Smooth muscle cell (in vitro differentiated cells): ENCODE data around the gene SLC39A12. TPM values are rescaled to one million over a fixed set of nuclear protein-coding genes. Genes with fewer than 3 reads are reported as not detected.

Experiments
- DNase-seq: peaks from one replicate; lab custom pipeline; 2025; ENCODE audit not compliant: unreplicated experiment; lab: John Stamatoyannopoulos, UW
- H2AFZ ChIP-seq: fragments of 200-600 bp; sonication (generic); 2 replicates; pipeline ENCODE4 v1.6.0; 2016; ENCODE audit warnings: antibody characterized with exemption, low read depth, mild to moderate bottlenecking
- H3F3A ChIP-seq: fragments of 200-600 bp; sonication (generic); 2 replicates; pipeline ENCODE4 v1.6.0; 2017; ENCODE audit warnings: antibody characterized with exemption, low read depth
- H3K27ac ChIP-seq: fragments of 200-600 bp; sonication (generic); 2 replicates; pipeline ENCODE4 v1.5.1; 2016; ENCODE audit warnings: low read depth, mild to moderate bottlenecking
- H3K27me3 ChIP-seq: fragments of 200-600 bp; sonication (generic); 2 replicates; pipeline ENCODE4 v1.6.1; 2016; ENCODE audit warnings: low read depth, mild to moderate bottlenecking
- H3K36me3 ChIP-seq: fragments of 200-600 bp; sonication (generic); 2 replicates; pipeline ENCODE4 v1.5.1; 2016; ENCODE audit warnings: low read depth
- H3K4me1 ChIP-seq: fragments of 200-600 bp; sonication (generic); 2 replicates; pipeline ENCODE4 v1.5.1; 2016; ENCODE audit warnings: low read depth
- H3K4me2 ChIP-seq: fragments of 200-600 bp; sonication (generic); 2 replicates; pipeline ENCODE4 v1.6.0; 2016; ENCODE audit warnings: mild to moderate bottlenecking
- H3K4me3 ChIP-seq: fragments of 200-600 bp; sonication (generic); 2 replicates; pipeline ENCODE4 v1.5.1; 2016; ENCODE audit warnings: mild to moderate bottlenecking
- H3K79me2 ChIP-seq: fragments of 200-600 bp; sonication (generic); 2 replicates; pipeline ENCODE4 v1.6.0; 2016; ENCODE audit warnings: low read depth, mild to moderate bottlenecking
- H3K9ac ChIP-seq: fragments of 200-600 bp; sonication (generic); 2 replicates; pipeline ENCODE4 v1.6.0; 2016; ENCODE audit warnings: low read depth
- H3K9me3 ChIP-seq: fragments of 200-600 bp; sonication (generic); replicated peaks from 2 replicates; pipeline ENCODE4 v1.5.1; 2016; ENCODE audit warnings: low read depth
- H4K20me1 ChIP-seq: fragments of 200-600 bp; sonication (generic); 2 replicates; pipeline ENCODE4 v1.6.0; 2016; ENCODE audit warnings: low read depth
- CTCF ChIP-seq: fragments of 200-600 bp; sonication (generic); IDR thresholded peaks from 2 replicates; pipeline ENCODE4 v1.5.1; 2017; ENCODE audit warnings: borderline replicate concordance, mild to moderate bottlenecking, antibody characterized with exemption; ENCODE audit not compliant: insufficient read depth, poor library complexity, severe bottlenecking
- whole genome bisulfite sequencing: methylation state at CpG from one replicate; pipeline ENCODE4 v1.1.7; 2016; ENCODE audit warnings: low lambda C conversion rate; 5-methylcytosine and 5-hydroxymethylcytosine counted together
- polyA plus RNA-seq: library from polyadenylated mRNA; unstranded; fragments of >200 nt; fragmentation: Nextera tagmentation; extraction: Ambion mirVana; gene quantifications from 2 replicates; pipeline ENCODE4 v1.2.1, GENCODE V29; 2016
- total RNA-seq: library from RNA; depleted of rRNA; stranded (reverse); fragments of >200 nt; gene quantifications from 2 replicates; pipeline ENCODE4 v1.2.3, GENCODE V29; 2014

Gene SLC39A12
- total RNA-seq, result not detected in 2 replicates
- not detected in 2 replicates for polyA plus RNA-seq

DNA sequence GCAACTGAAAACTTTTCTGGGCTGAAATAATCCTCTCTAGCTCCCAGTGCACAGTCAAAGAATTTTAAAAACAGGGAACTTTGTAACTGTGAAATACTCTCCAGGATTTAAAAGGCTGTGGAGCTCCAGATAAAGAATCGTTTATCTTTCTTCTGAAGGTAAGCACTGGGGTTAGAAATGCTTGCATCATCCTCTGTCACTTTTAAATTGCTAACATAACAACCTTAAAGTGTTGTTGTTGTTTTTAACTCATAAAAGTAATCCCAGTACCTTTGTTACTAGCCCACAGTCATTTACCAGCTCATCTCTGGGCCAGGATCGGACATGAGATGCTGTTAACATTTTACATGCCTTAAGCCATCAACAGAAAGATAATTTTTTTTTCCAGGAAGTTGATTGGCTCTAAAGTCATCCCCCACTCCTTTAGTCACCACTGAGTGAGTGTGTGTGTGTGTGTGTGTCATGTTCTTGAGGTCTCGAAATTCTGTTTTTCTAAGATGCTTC, at the start of gene SLC39A12:
TSS of gene SLC39A12 (plus strand) at position 51 of the 504 bp plus-strand sequence. CDS start 1,359 bp downstream, outside the sequence.
- Histone ChIP-seq H3F3A (no peaks in the 10 kb centered on the region), H3K27me3 (peaks cover 19% of the 10 kb centered on the region), H3K27ac (no peak within 1 kb of the TSS), H3K4me1 (no peaks in the 10 kb centered on the region), H3K4me3 (no peak within 1 kb of the TSS), H3K9me3 (no peaks in the 10 kb centered on the region), H3K9ac (no peak within 1 kb of the TSS), H2AFZ (no peak within 1 kb of the TSS), H4K20me1 (no peaks in the 10 kb centered on the region), H3K4me2 (peak within 1 kb of the TSS; percentile 18), H3K79me2 (no peaks in the 10 kb centered on the region), H3K36me3 (no peaks in the 10 kb centered on the region)
- no peak for TF ChIP-seq CTCF
- DNase-seq, result no peak
- WGBS, result 10% methylated on average over 3 of the region's 3 CpGs

GRCh38 chr10:17904564-17904963, 47.2 kb upstream of the SLC39A12 start:
- no peak overlapping the region for H3K4me2 ChIP-seq
- H3K4me1 ChIP-seq, result no peaks in the 10 kb centered on the region
- H3K27me3 ChIP-seq, result peaks cover 6% of the 10 kb centered on the region
- no peak overlapping the region for H3K27ac ChIP-seq
- TF ChIP-seq CTCF, result no peak
- no peak overlapping the region for H3K4me3 ChIP-seq
- no peaks in the 10 kb centered on the region for H3F3A ChIP-seq
- no peaks in the 10 kb centered on the region for H3K36me3 ChIP-seq
- no peak overlapping the region for H3K9ac ChIP-seq
- no peaks in the 10 kb centered on the region for H4K20me1 ChIP-seq
- WGBS, result 97% methylated on average over 2 of the region's 2 CpGs
- no peak for DNase-seq
- no peaks in the 10 kb centered on the region for H3K9me3 ChIP-seq
- H3K79me2 ChIP-seq, result no peaks in the 10 kb centered on the region
- H2AFZ ChIP-seq, result no peak overlapping the region

- Histone ChIP-seq H3F3A (no peaks in the 10 kb centered on the region), H3K36me3 (no peaks in the 10 kb centered on the region), H4K20me1 (no peaks in the 10 kb centered on the region), H3K4me2 (no peak overlapping the region), H3K27ac (no peak overlapping the region), H3K79me2 (no peaks in the 10 kb centered on the region), H3K4me1 (no peaks in the 10 kb centered on the region), H2AFZ (no peak overlapping the region), H3K9ac (no peak overlapping the region), H3K9me3 (no peaks in the 10 kb centered on the region), H3K4me3 (no peak overlapping the region), H3K27me3 (peaks cover 6% of the 10 kb centered on the region)
- WGBS, result 79% methylated on average over 3 of the region's 3 CpGs
- DNase-seq, result no peak
- TF ChIP-seq CTCF, result no peak
Observed at GRCh38 chr10:17905491-17905890, 46.2 kb upstream of the SLC39A12 start.

- Histone ChIP-seq H3K79me2 (no peaks in the 10 kb centered on the region), H3K9me3 (no peaks in the 10 kb centered on the region), H3K36me3 (no peaks in the 10 kb centered on the region), H3K4me3 (no peak overlapping the region), H3K27ac (no peak overlapping the region), H3K4me2 (no peak overlapping the region), H3K4me1 (no peaks in the 10 kb centered on the region), H3F3A (no peaks in the 10 kb centered on the region), H3K27me3 (peaks cover 6% of the 10 kb centered on the region), H4K20me1 (no peaks in the 10 kb centered on the region), H3K9ac (no peak overlapping the region), H2AFZ (no peak overlapping the region)
- TF ChIP-seq CTCF, result no peak
- no peak for DNase-seq
- 83% methylated on average over 1 of the region's 1 CpG for WGBS
Observed at GRCh38 chr10:17906002-17906401, 45.7 kb upstream of the SLC39A12 start.
